ENCODE measurements around the gene ARHGAP21. TPM values are rescaled to one million over a fixed set of nuclear protein-coding genes. Genes with fewer than 3 reads are reported as not detected.

The ARHGAP21 gene
- polyA plus RNA-seq, 1 donor from 2014 or later = 138 TPM

- Histone ChIP-seq H3K36me3 (ENCODE audit: insufficient read depth, low read length) (no peaks in the 10 kb centered on the region), H3F3A (ENCODE audit: insufficient read depth, low read length, poor library complexity, severe bottlenecking) (no peaks in the 10 kb centered on the region), H3K4me2 (ENCODE audit: low read length) (no peak overlapping the region), H3K9me2 (ENCODE audit: insufficient read depth, low read length) (no peaks in the 10 kb centered on the region), H3K27me3 (ENCODE audit: insufficient read depth, low read depth, low read length) (no peaks in the 10 kb centered on the region), H3K9me3 (ENCODE audit: low read length) (no peaks in the 10 kb centered on the region), H2AFZ (ENCODE audit: low read depth, low read length) (no peak overlapping the region), H4K20me1 (ENCODE audit: insufficient read depth) (no peaks in the 10 kb centered on the region), H3K4me3 (ENCODE audit: low read length) (no peak overlapping the region), H3K27ac (ENCODE audit: low read length) (no peak overlapping the region), H3K79me2 (replicated peaks; ENCODE audit: insufficient read depth, low read length) (peaks cover 97% of the 10 kb centered on the region), H3K9ac (ENCODE audit: low read length) (no peak overlapping the region)
- TF ChIP-seq SMC3 (conservative IDR thresholded peaks at IDR 0.05; ENCODE audit: poor library complexity) (no peak), EZH2 (IDR thresholded peaks at IDR 0.05; ENCODE audit: borderline replicate concordance, insufficient read depth, low read length, poor library complexity, severe bottlenecking) (no peak), TAF1 (IDR thresholded peaks at IDR 0.05; ENCODE audit: low read depth) (no peak), RAD21 (conservative IDR thresholded peaks at IDR 0.05) (no peak), CTCF (IDR thresholded peaks at IDR 0.05; ENCODE audit: poor library complexity, severe bottlenecking) (no peak), POLR2AphosphoS5 (IDR thresholded peaks at IDR 0.05) (no peak), EP300 (conservative IDR thresholded peaks at IDR 0.05; ENCODE audit: poor library complexity, severe bottlenecking) (no peak), MXI1 (conservative IDR thresholded peaks at IDR 0.05; ENCODE audit: poor library complexity, severe bottlenecking) (no peak), REST (IDR thresholded peaks at IDR 0.05; ENCODE audit: borderline replicate concordance) (no peak)
These were observed 12.2 kb downstream of the ARHGAP21 start for GRCh38 chr10:24711465-24711864.

- no peaks in the 10 kb centered on the region for H3K27me3 ChIP-seq (ENCODE audit: insufficient read depth, low read depth, low read length)
- TF ChIP-seq MXI1 (conservative IDR thresholded peaks at IDR 0.05; ENCODE audit: poor library complexity, severe bottlenecking) = no peak
- TF ChIP-seq REST (IDR thresholded peaks at IDR 0.05; ENCODE audit: borderline replicate concordance) = no peak
- no peak for TF ChIP-seq TAF1 (IDR thresholded peaks at IDR 0.05; ENCODE audit: low read depth)
- no peak for TF ChIP-seq EP300 (conservative IDR thresholded peaks at IDR 0.05; ENCODE audit: poor library complexity, severe bottlenecking)
- no peak for TF ChIP-seq CTCF (IDR thresholded peaks at IDR 0.05; ENCODE audit: poor library complexity, severe bottlenecking)
- TF ChIP-seq SMC3 (conservative IDR thresholded peaks at IDR 0.05; ENCODE audit: poor library complexity) = no peak
- TF ChIP-seq RAD21 (conservative IDR thresholded peaks at IDR 0.05) = no peak
- no peak for TF ChIP-seq POLR2AphosphoS5 (IDR thresholded peaks at IDR 0.05)
- no peak for TF ChIP-seq EZH2 (IDR thresholded peaks at IDR 0.05; ENCODE audit: borderline replicate concordance, insufficient read depth, low read length, poor library complexity, severe bottlenecking)
- H3K27ac ChIP-seq (ENCODE audit: low read length) = no peak overlapping the region
- no peak overlapping the region for H3K4me2 ChIP-seq (ENCODE audit: low read length)
- no peak overlapping the region for H2AFZ ChIP-seq (ENCODE audit: low read depth, low read length)
- peaks cover 97% of the 10 kb centered on the region for H3K79me2 ChIP-seq (replicated peaks; ENCODE audit: insufficient read depth, low read length)
- H3K36me3 ChIP-seq (ENCODE audit: insufficient read depth, low read length) = no peaks in the 10 kb centered on the region
- no peak overlapping the region for H3K4me3 ChIP-seq (ENCODE audit: low read length)
- H3F3A ChIP-seq (ENCODE audit: insufficient read depth, low read length, poor library complexity, severe bottlenecking) = no peaks in the 10 kb centered on the region
- no peaks in the 10 kb centered on the region for H3K9me2 ChIP-seq (ENCODE audit: insufficient read depth, low read length)
- no peaks in the 10 kb centered on the region for H4K20me1 ChIP-seq (ENCODE audit: insufficient read depth)
- no peaks in the 10 kb centered on the region for H3K9me3 ChIP-seq (ENCODE audit: low read length)
- no peak overlapping the region for H3K9ac ChIP-seq (ENCODE audit: low read length)
These were observed 15.6 kb downstream of the ARHGAP21 start for GRCh38 chr10:24708081-24708480.

Data from neural cell (in vitro differentiated cells).